ENCODE measurements around the gene KLHL1.

GRCh38 chr13:69796256-69796655 is 312.0 kb downstream of the KLHL1 start:
- no peak for TF ChIP-seq POLR2AphosphoS5 (IDR thresholded peaks at IDR 0.05; ENCODE audit: insufficient read depth in 1 of 2, low read depth in 1 of 2)
- TF ChIP-seq, protein P1, sequence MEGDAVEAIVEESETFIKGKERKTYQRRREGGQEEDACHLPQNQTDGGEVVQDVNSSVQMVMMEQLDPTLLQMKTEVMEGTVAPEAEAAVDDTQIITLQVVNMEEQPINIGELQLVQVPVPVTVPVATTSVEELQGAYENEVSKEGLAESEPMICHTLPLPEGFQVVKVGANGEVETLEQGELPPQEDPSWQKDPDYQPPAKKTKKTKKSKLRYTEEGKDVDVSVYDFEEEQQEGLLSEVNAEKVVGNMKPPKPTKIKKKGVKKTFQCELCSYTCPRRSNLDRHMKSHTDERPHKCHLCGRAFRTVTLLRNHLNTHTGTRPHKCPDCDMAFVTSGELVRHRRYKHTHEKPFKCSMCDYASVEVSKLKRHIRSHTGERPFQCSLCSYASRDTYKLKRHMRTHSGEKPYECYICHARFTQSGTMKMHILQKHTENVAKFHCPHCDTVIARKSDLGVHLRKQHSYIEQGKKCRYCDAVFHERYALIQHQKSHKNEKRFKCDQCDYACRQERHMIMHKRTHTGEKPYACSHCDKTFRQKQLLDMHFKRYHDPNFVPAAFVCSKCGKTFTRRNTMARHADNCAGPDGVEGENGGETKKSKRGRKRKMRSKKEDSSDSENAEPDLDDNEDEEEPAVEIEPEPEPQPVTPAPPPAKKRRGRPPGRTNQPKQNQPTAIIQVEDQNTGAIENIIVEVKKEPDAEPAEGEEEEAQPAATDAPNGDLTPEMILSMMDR (IDR thresholded peaks at IDR 0.05): no peak

Data from vagina (tissue), 2 donors.